ENCODE measurements around the gene OTOL1.
"Not testable (repeated sequence)": the region's sequence is repeated elsewhere in the genome, so short reads cannot be mapped to it uniquely, and the experiment has no call there.

- not testable (repeated sequence) for TF ChIP-seq EZH2, CTCF, EZH2phosphoT487 (IDR thresholded peaks at IDR 0.05)
Measured at GRCh38 chr3:161488284-161488683, 8.3 kb upstream of the OTOL1 start.

Measured in neural progenitor cell (in vitro differentiated cells).